Activated B cell treated with CpG ODN at 0.5 μM for 24 hours (primary cell): ENCODE data around the gene TULP1. TPM values are rescaled to one million over a fixed set of nuclear protein-coding genes. Genes with fewer than 3 reads are reported as not detected.

Experiments used
- ATAC-seq: fragments of 200-7000 bp; cut with Tn5 transposase; one replicate; pipeline ENCODE4 v1.10.0; 2021; ENCODE audit warnings: low read depth, mild to moderate bottlenecking, moderate library complexity
- CTCF ChIA-PET: fragments of 350-600 bp; sonication (Branson Sonifier 250); formaldehyde crosslinking; loops from one replicate; lab custom pipeline; 2021; ENCODE audit warnings: antibody characterized with exemption; lab: Charles Lee
- POLR2A ChIA-PET: fragments of 350-600 bp; sonication (Branson Sonifier 250); formaldehyde crosslinking; loops from one replicate; lab custom pipeline; 2021; ENCODE audit warnings: antibody characterized with exemption; lab: Charles Lee
- DNase-seq: peaks from one replicate; pipeline ENCODE4 v3.0.0; 2022
- H3K27ac Mint-ChIP-seq: one replicate; pipeline ENCODE4 v1.8.0; 2020; ENCODE audit warnings: mixed read lengths
- H3K27me3 Mint-ChIP-seq: one replicate; pipeline ENCODE4 v1.8.0; 2021; ENCODE audit warnings: mixed read lengths
- H3K36me3 Mint-ChIP-seq: one replicate; pipeline ENCODE4 v1.8.0; 2021; ENCODE audit warnings: low read depth, mixed read lengths
- H3K4me1 Mint-ChIP-seq: one replicate; pipeline ENCODE4 v1.8.0; 2021; ENCODE audit warnings: mixed read lengths
- H3K4me3 Mint-ChIP-seq: one replicate; pipeline ENCODE4 v1.8.0; 2020; ENCODE audit warnings: mild to moderate bottlenecking, mixed read lengths
- H3K9me3 Mint-ChIP-seq: one replicate; pipeline ENCODE4 v1.8.0; 2020; ENCODE audit warnings: mixed read lengths
- CTCF ChIP-seq: fragments of 200-600 bp; IDR thresholded peaks from one replicate; pipeline ENCODE4 v1.8.0; 2022; ENCODE audit warnings: antibody characterized with exemption, mild to moderate bottlenecking
- intact Hi-C: fragments of 100-400 bp; cut with micrococcal nuclease; formaldehyde crosslinking; loops from one replicate; pipeline ENCODE4 v1.15.1; 2024
- total RNA-seq: library from RNA; stranded (reverse); gene quantifications from 2 replicates; pipeline ENCODE4 v1.2.3, GENCODE V29; 2022

Gene TULP1
- total RNA-seq, result not detected in 2 replicates

- DNase-seq, result no peak
- Mint-ChIP-seq H3K4me3 (no peak within 1 kb of the TSS), H3K36me3 (no peaks in the 10 kb centered on the region), H3K9me3 (no peaks in the 10 kb centered on the region), H3K27me3 (peaks cover 36% of the 10 kb centered on the region), H3K27ac (no peak within 1 kb of the TSS), H3K4me1 (peaks cover 3% of the 10 kb centered on the region)
- POLR2A ChIA-PET, result no interaction called here
- intact Hi-C loops, result no loop called here
- TF ChIP-seq CTCF, result no peak
- CTCF ChIA-PET, result no interaction called here
- ATAC-seq, result no peak
These were observed at the start of gene TULP1 for GRCh38 chr6:35512740-35513139. Gene TULP1 (minus strand): TSS chr6:35512896. CDS start chr6:35512858, 38 bp downstream.

GRCh38 chr6:35562060-35562459 lies 49.4 kb upstream of the TULP1 start:
- no peak for ATAC-seq
- no peak for TF ChIP-seq CTCF

GRCh38 chr6:35561113-35561512 lies 48.4 kb upstream of the TULP1 start:
- Mint-ChIP-seq H3K9me3 (no peaks in the 10 kb centered on the region), H3K4me3 (no peak overlapping the region), H3K4me1 (peaks cover 8% of the 10 kb centered on the region), H3K27ac (no peak overlapping the region), H3K36me3 (no peaks in the 10 kb centered on the region), H3K27me3 (peaks cover 26% of the 10 kb centered on the region)
- no peak for TF ChIP-seq CTCF
- intact Hi-C loops, result no loop called here
- CTCF ChIA-PET, result interaction anchor here (2.3 kb wide), 1 partner anchor 9 kb away, joined by 8 read pairs; no protein-coding TSS in a partner anchor
- ATAC-seq (no peak), DNase-seq (no peak)
- POLR2A ChIA-PET, result no interaction called here

More at GRCh38 chr6:35562060-35562459, 49.4 kb upstream of the TULP1 start:
- Mint-ChIP-seq H3K9me3 (no peaks in the 10 kb centered on the region), H3K4me1 (peaks cover 8% of the 10 kb centered on the region), H3K4me3 (no peak overlapping the region), H3K27ac (no peak overlapping the region), H3K27me3 (peaks cover 32% of the 10 kb centered on the region), H3K36me3 (no peaks in the 10 kb centered on the region)
- intact Hi-C loops, result no loop called here
- DNase-seq, result no peak
- ChIA-PET CTCF (interaction anchor here (0.6 to 2.3 kb wide), 2 partner anchors 10 to 174 kb away, joined by 3 to 8 read pairs; no protein-coding TSS in a partner anchor), POLR2A (no interaction called here)

GRCh38 chr6:35558571-35558970 lies 45.9 kb upstream of the TULP1 start:
- intact Hi-C loops, result no loop called here
- Mint-ChIP-seq H3K4me3 (no peak overlapping the region), H3K4me1 (peaks cover 8% of the 10 kb centered on the region), H3K9me3 (no peaks in the 10 kb centered on the region), H3K27me3 (peaks cover 21% of the 10 kb centered on the region), H3K36me3 (no peaks in the 10 kb centered on the region), H3K27ac (no peak overlapping the region)
- CTCF ChIA-PET, result no interaction called here
- DNase-seq (no peak), ATAC-seq (no peak)
- no peak for TF ChIP-seq CTCF
- POLR2A ChIA-PET, result no interaction called here

- H3K27me3 Mint-ChIP-seq, result peaks cover 16% of the 10 kb centered on the region
- no peak overlapping the region for H3K27ac Mint-ChIP-seq
- intact Hi-C loops, result no loop called here
- ATAC-seq (no peak), DNase-seq (no peak)
- no peak overlapping the region for H3K4me3 Mint-ChIP-seq
- H3K9me3 Mint-ChIP-seq, result no peaks in the 10 kb centered on the region
- peaks cover 8% of the 10 kb centered on the region for H3K4me1 Mint-ChIP-seq
- no peaks in the 10 kb centered on the region for H3K36me3 Mint-ChIP-seq
- TF ChIP-seq CTCF, result no peak
- POLR2A ChIA-PET, result no interaction called here
- CTCF ChIA-PET, result no interaction called here
These were observed 44.5 kb upstream of the TULP1 start for GRCh38 chr6:35557239-35557638.
